ENCODE results near the gene SUV39H1. TPM values are rescaled to one million over a fixed set of nuclear protein-coding genes. Genes with fewer than 3 reads are reported as not detected.

SUV39H1 gene
- total and polyA plus RNA-seq, 2 donors from 2014 or later = 2.8 to 5.0 TPM

GRCh38 chrX:48719958-48720357, 23.4 kb downstream of the SUV39H1 start:
- intact Hi-C loops (cut with DNase I) = no loop called here
- H3K36me3 ChIP-seq (ENCODE audit: control insufficient read depth in 2 of 3, insufficient read depth in 3 of 3, low read length in 3 of 3) = no peaks in the 10 kb centered on the region
- TF ChIP-seq, protein P1, sequence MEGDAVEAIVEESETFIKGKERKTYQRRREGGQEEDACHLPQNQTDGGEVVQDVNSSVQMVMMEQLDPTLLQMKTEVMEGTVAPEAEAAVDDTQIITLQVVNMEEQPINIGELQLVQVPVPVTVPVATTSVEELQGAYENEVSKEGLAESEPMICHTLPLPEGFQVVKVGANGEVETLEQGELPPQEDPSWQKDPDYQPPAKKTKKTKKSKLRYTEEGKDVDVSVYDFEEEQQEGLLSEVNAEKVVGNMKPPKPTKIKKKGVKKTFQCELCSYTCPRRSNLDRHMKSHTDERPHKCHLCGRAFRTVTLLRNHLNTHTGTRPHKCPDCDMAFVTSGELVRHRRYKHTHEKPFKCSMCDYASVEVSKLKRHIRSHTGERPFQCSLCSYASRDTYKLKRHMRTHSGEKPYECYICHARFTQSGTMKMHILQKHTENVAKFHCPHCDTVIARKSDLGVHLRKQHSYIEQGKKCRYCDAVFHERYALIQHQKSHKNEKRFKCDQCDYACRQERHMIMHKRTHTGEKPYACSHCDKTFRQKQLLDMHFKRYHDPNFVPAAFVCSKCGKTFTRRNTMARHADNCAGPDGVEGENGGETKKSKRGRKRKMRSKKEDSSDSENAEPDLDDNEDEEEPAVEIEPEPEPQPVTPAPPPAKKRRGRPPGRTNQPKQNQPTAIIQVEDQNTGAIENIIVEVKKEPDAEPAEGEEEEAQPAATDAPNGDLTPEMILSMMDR (IDR thresholded peaks at IDR 0.05; ENCODE audit: borderline replicate concordance, extremely low read depth, insufficient read depth) = no peak
- DNase-seq (no peak), FAIRE-seq (no peak)
- no peaks in the 10 kb centered on the region for H3K9me3 ChIP-seq (ENCODE audit: control insufficient read depth in 2 of 3, insufficient read depth in 1 of 3, low read length in 3 of 3)
- H3K27ac ChIP-seq (ENCODE audit: low read depth in 2 of 2, low read length in 2 of 2) = no peak overlapping the region
- no peak overlapping the region for H3K9ac ChIP-seq (ENCODE audit: low read length in 3 of 3)
- no peak overlapping the region for H3K4me3 ChIP-seq (ENCODE audit: low read length in 3 of 3)
- no peaks in the 10 kb centered on the region for H3K4me1 ChIP-seq (ENCODE audit: control insufficient read depth in 2 of 3, insufficient read depth in 2 of 3, low read depth in 1 of 3, low read length in 3 of 3)
- no peaks in the 10 kb centered on the region for H3K27me3 ChIP-seq (ENCODE audit: control insufficient read depth, insufficient read depth, low read length)

- Histone ChIP-seq H3K9ac (ENCODE audit: low read length in 3 of 3) (no peak overlapping the region), H3K4me1 (ENCODE audit: control insufficient read depth in 2 of 3, insufficient read depth in 2 of 3, low read depth in 1 of 3, low read length in 3 of 3) (no peaks in the 10 kb centered on the region), H3K36me3 (ENCODE audit: control insufficient read depth in 2 of 3, insufficient read depth in 3 of 3, low read length in 3 of 3) (no peaks in the 10 kb centered on the region), H3K27ac (ENCODE audit: low read depth in 2 of 2, low read length in 2 of 2) (no peak overlapping the region), H3K4me3 (ENCODE audit: low read length in 3 of 3) (no peak overlapping the region), H3K9me3 (ENCODE audit: control insufficient read depth in 2 of 3, insufficient read depth in 1 of 3, low read length in 3 of 3) (no peaks in the 10 kb centered on the region), H3K27me3 (ENCODE audit: control insufficient read depth, insufficient read depth, low read length) (no peaks in the 10 kb centered on the region)
- FAIRE-seq (no peak), DNase-seq (no peak)
- intact Hi-C loops (cut with DNase I) = no loop called here
- TF ChIP-seq, protein P1 (IDR thresholded peaks at IDR 0.05; ENCODE audit: borderline replicate concordance, extremely low read depth, insufficient read depth) = no peak
These were observed 24.2 kb downstream of the SUV39H1 start for GRCh38 chrX:48720577-48721250.

DNA sequence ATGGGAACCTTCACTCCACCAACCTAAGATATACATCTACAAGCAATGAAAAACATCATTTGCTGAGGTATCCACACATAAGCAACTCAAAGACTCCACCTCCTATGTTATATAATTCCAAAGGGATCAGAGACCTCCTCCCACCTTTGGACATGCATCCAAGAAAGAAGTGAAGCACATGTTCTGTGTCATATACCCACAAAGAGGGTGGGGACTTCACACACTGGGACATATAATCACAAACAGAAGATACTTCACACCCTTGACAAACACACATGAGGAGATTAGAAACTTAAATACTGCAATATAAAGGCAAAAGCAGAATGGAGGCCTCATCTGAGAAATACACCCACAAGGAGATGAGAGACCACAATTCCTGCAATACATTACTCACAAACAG, 25.4 kb downstream of the SUV39H1 start:
- Histone ChIP-seq H3K27ac (ENCODE audit: low read depth in 2 of 2, low read length in 2 of 2) (no peak overlapping the region), H3K9me3 (ENCODE audit: control insufficient read depth in 2 of 3, insufficient read depth in 1 of 3, low read length in 3 of 3) (no peaks in the 10 kb centered on the region), H3K4me3 (ENCODE audit: low read length in 3 of 3) (no peak overlapping the region), H3K4me1 (ENCODE audit: control insufficient read depth in 2 of 3, insufficient read depth in 2 of 3, low read depth in 1 of 3, low read length in 3 of 3) (no peaks in the 10 kb centered on the region), H3K9ac (ENCODE audit: low read length in 3 of 3) (no peak overlapping the region), H3K27me3 (ENCODE audit: control insufficient read depth, insufficient read depth, low read length) (no peaks in the 10 kb centered on the region), H3K36me3 (ENCODE audit: control insufficient read depth in 2 of 3, insufficient read depth in 3 of 3, low read length in 3 of 3) (no peaks in the 10 kb centered on the region)
- TF ChIP-seq, protein P1 (IDR thresholded peaks at IDR 0.05; ENCODE audit: borderline replicate concordance, extremely low read depth, insufficient read depth) = no peak
- intact Hi-C loops (cut with DNase I) = no loop called here
- no peak for FAIRE-seq
- DNase-seq = no peak

- FAIRE-seq (no peak), DNase-seq (no peak)
- Histone ChIP-seq H3K27me3 (ENCODE audit: control insufficient read depth, insufficient read depth, low read length) (no peaks in the 10 kb centered on the region), H3K4me1 (ENCODE audit: control insufficient read depth in 2 of 3, insufficient read depth in 2 of 3, low read depth in 1 of 3, low read length in 3 of 3) (no peaks in the 10 kb centered on the region), H3K27ac (ENCODE audit: low read depth in 2 of 2, low read length in 2 of 2) (no peak overlapping the region), H3K9me3 (ENCODE audit: control insufficient read depth in 2 of 3, insufficient read depth in 1 of 3, low read length in 3 of 3) (no peaks in the 10 kb centered on the region), H3K36me3 (ENCODE audit: control insufficient read depth in 2 of 3, insufficient read depth in 3 of 3, low read length in 3 of 3) (no peaks in the 10 kb centered on the region), H3K4me3 (ENCODE audit: low read length in 3 of 3) (no peak overlapping the region), H3K9ac (ENCODE audit: low read length in 3 of 3) (no peak overlapping the region)
- TF ChIP-seq, protein P1 (IDR thresholded peaks at IDR 0.05; ENCODE audit: borderline replicate concordance, extremely low read depth, insufficient read depth) = no peak
- intact Hi-C loops (cut with DNase I) = no loop called here
These were observed 30.1 kb downstream of the SUV39H1 start for GRCh38 chrX:48726596-48726995.
